Stimulated activated CD4-positive, alpha-beta T cell treated with anti-CD3 and anti-CD28 coated beads, Interleukin-1b, Interleukin-23, amount 100 ng/mL, for 4 hours (primary cell): Measurements from ENCODE around the gene RLN2.
A peak's percentile ranks its signal among the peaks of the same experiment; 100 is the strongest.
"Not testable (repeated sequence)": the region's sequence is repeated elsewhere in the genome, so short reads cannot be mapped to it uniquely, and the experiment has no call there.

Experiments used
- DNase-seq, 2 donors: peaks; one replicate each; pipeline ENCODE4 v3.0.0-alpha.2; 2020; ENCODE audit warnings: low read depth in 2 of 2

The RLN2 gene

GRCh38 chr9:5303840-5304795 is at the start of gene RLN2:
Gene RLN2, minus strand, starts transcription at chr9:5304716. Its CDS starts 136 bp downstream, at chr9:5304580.
- not testable (repeated sequence) for DNase-seq

DNA sequence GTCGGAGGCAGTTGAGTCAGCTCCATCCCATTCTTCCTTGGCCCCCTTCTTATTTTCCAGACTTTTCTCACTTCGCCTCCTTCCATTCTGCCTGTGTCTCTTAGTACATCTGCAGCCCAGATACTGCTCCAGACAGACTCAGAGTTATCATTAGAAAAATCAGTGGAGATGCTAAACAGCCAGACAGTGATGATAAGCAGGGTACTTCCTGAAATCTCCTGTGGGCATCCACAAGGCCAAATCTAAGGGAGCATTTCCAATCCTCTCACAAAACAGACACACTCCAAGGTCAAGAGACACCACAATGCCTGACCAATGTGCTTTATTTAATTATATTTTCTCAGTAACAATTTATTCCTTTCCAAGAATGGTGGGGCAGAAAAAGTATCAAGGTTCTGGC is 49.7 kb upstream of the RLN2 start:
- DNase-seq: no peak

DNA sequence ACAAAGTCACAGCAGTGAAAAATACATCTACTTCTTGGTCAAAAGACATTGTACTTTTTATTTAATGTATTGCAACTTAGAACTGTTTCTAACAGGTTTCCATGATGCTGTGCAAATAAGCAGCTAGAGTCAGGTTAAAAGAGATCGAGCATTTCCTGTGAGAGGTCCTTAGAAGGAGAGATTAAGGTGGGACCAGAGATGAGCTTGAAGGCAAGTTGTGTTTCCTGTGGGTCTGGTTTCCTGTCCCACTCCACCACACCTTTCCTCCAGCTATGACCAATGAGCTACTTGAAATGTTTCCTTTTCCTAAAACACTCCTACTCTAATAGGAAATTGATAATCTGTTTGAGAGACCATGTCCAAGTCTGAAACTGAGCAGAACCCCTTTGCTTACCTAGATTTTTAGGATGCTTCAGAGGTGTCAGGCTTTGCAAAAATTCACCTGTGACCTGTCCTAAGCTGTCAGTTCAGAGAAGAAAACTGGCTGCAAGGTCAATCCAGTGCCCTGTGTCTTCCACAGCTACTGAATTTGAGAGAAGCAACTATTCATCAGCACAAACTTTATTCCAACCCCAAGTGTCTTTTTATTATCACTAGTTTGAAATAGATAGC is 48.2 kb upstream of the RLN2 start:
- peak in 1 of 2 donors; percentile 3 for DNase-seq

GRCh38 chr9:5338992-5339981 is 34.8 kb upstream of the RLN2 start, which contains the start of gene RLN1:
Gene RLN1, minus strand, starts transcription at chr9:5339876. Its CDS starts 130 bp downstream, at chr9:5339746.
- peak in 1 of 2 donors; percentile 6 for DNase-seq

- no peak for DNase-seq
Measured at GRCh38 chr9:5336688-5337087, 32.2 kb upstream of the RLN2 start.

DNA sequence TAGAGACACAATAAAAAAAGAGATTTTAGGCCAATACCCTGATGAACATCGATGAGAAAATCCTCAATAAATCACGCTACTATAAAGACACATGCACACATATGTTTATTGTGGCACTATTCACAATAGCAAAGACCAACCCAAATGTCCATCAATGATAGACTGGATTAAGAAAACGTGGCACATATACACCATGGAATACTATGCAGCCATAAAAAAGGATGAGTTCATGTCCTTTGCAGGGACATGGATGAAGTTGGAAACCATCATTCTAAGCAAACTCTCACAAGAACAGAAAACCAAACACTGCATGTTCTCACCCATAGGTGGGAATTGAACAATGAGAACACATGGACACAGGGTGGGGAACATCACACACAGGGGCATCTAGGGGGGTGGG is 26.8 kb upstream of the RLN2 start:
- not testable (repeated sequence) for DNase-seq

DNA sequence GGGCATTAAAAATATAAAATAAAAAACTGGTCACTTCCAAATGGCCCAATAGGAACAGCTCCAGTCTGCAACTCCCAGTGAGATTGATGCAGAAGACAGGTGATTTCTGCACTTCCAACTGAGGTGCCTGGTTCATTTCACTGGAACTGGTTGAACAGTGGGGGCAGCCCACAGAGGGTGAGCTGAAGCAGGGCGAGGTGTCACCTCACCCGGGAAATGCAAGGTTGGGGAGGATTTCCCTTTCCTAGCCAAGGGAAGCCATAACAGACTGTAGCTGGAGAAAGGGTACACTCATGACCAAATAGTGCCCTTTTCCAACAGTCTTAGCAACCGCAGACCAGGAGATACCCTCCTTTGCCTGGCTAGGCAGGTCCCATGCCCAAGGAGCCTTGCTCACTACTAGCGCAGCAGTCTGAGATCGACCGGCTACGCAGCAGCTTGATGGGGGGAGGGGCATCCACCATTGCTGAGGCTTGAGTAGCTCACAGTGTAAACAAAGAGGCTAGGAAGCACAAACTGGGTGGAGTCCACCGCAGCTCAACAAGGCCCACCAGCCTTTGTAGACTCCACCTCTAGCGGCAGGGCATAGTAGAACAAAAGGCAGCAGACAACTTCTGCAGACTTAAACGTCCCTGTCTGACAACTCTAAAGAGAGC is 22.5 kb upstream of the RLN2 start:
- no peak for DNase-seq

DNA sequence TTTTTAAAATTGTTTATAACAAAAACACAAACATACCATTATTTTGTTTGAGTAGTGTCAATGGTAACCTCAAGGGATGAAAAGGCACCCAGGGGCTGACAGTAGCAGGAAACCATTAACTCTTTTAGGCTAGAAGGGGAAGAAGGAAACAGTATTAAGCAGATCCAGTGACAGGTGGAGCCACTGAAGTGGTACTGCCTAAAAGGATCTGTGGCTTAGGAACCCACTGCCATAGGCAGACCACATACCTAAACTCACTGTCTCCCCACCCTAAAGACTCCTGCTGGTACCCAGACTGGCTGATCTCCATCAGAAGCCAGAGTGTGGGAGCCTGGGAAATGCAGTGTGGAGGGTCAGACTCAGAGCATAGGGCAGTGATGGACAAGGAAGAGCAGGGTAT is 21.7 kb upstream of the RLN2 start:
- DNase-seq: no peak

- DNase-seq: not testable (repeated sequence)
Measured at GRCh38 chr9:5321601-5322000, 17.1 kb upstream of the RLN2 start.

- DNase-seq: no peak
Measured at GRCh38 chr9:5321058-5321457, 16.5 kb upstream of the RLN2 start.

DNA sequence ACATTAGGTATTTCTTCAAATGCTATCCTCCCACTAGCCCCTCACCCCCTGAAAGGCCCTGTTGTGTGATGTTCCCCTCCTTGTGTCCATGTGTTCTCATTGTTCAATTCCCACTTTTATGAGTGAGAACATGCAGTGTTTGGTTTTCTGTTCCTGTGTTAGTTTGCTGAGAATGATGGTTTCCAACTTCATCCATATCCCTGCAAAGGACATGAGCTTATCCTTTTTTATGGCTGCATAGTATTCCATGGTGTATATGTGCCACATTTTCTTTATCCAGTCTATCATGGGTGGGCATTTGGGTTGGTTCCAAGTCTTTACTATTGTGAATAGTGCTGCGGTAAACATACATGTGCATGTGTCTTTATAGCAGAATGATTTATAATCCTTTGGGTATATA is 11.9 kb upstream of the RLN2 start:
- DNase-seq: not testable (repeated sequence)

GRCh38 chr9:5315187-5315923 is 10.8 kb upstream of the RLN2 start:
- no peak for DNase-seq

GRCh38 chr9:5310851-5311250 is 6.3 kb upstream of the RLN2 start:
- no peak for DNase-seq

- no peak for DNase-seq
Measured at GRCh38 chr9:5305741-5306140, 1.2 kb upstream of the RLN2 start.

DNA sequence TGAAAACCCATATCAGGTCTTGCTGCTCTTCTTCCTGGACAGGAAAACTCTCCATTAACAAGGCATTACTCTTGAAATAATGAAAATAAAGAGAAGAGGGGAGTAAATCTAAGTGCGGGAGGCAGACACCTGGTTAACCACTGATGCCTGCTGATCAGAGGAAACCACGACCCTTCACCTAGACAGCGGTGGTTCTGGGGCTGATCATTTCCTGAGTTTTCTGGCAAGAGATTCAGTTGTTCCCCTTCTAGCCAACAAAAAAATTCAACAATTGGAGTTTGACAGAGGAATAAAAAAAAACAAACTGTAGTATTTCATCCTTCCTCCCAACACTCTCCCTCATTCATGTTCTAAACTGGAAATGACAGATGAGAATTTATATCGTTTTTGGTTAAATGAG is 3.0 kb downstream of the RLN2 start:
- no peak for DNase-seq

- no peak for DNase-seq
Measured at GRCh38 chr9:5292141-5292540, 12.4 kb downstream of the RLN2 start.

- DNase-seq: no peak
Measured at GRCh38 chr9:5288591-5288990, 15.9 kb downstream of the RLN2 start.

DNA sequence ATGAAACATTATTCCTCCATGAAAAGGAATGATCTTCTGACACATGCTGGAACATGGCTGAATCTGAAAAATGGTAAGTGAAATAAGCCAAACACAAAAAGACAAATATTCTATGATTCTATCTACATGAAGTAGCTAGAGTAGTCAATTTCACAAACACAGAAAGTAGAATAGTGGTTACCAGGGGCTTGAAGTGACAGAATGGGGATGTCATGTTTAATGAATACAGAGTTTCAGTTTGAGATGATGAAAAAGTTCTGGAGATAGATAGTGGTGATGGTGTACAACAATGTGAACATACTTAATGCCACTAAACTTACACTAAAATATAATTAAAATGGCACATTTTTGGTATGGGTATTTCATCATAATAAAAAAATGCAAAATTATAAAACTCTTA is 18.3 kb downstream of the RLN2 start:
- no peak for DNase-seq

DNA sequence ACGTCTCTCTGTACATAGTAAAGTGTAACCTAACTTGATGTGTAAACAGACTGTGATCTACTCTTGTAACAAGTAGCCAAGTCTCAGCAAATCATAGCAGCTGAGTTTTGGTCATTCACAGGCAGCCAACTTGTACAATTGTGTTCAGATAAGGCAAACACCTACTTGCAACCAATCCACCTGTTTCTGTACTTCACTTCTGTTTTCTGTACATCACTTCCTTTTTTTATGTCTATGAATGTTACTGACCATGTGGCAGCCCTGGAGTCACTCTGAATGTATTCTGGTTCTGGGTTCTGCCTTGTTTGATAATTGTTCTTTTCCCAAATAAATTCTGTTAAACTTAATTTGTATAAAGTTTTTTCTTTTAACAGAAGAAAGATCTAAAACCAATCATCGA is 26.0 kb downstream of the RLN2 start:
- no peak for DNase-seq

DNA sequence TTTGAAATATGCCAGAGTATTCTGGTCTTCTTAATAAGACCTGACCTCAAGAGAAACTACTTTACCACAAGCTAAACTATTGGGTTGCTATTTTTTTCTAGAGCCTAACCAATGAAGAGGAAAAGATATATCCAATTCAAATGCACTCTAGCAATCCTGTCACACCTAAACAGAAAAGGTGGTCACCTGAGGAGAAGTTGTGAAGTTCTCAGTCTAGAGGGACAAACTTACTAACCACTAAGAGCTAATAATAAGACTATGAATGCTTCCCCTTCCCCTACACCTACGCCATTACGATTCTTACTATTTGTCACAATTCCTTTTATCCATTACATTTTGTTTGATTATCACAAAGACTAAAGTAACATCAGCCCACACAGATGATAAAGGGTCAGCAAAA is 29.7 kb downstream of the RLN2 start:
- DNase-seq: no peak
